HG03159 (cell line): Measurements from ENCODE around the gene NMUR1.

Experiments used
- ATAC-seq: cut with Tn5 transposase; IDR thresholded peaks from one replicate; pipeline ENCODE4 v1.9.1; 2021; ENCODE audit warnings: mild to moderate bottlenecking, moderate library complexity; ENCODE audit not compliant: unreplicated experiment

Gene NMUR1

GRCh38 chr2:231488331-231488730, 41.9 kb downstream of the NMUR1 start:
- no peak for ATAC-seq

- no peak for ATAC-seq
Observed at GRCh38 chr2:231486851-231487596, 43.2 kb downstream of the NMUR1 start.

GRCh38 chr2:231483398-231484329, 46.6 kb downstream of the NMUR1 start:
- no peak for ATAC-seq

- no peak for ATAC-seq
Observed at GRCh38 chr2:231482806-231483391, 47.3 kb downstream of the NMUR1 start.

- ATAC-seq, result no peak
Observed at GRCh38 chr2:231480781-231481180, 49.5 kb downstream of the NMUR1 start.

- ATAC-seq, result no peak
Observed at GRCh38 chr2:231479455-231479854, 50.8 kb downstream of the NMUR1 start.

- no peak for ATAC-seq
Observed at GRCh38 chr2:231476920-231477319, 53.3 kb downstream of the NMUR1 start.

- ATAC-seq, result no peak
Observed at GRCh38 chr2:231475965-231476364, 54.3 kb downstream of the NMUR1 start.
